Activated naive CD8-positive, alpha-beta T cell treated with anti-CD3 and anti-CD28 coated beads, Interleukin-2, amount 50 U/mL, for 16 hours (primary cell): ENCODE results near the gene C22orf39.

Experiments
- DNase-seq: peaks from one replicate; pipeline ENCODE4 v3.0.0-alpha.2; 2020; ENCODE audit warnings: low read depth, low spot score

The C22orf39 gene

GRCh38 chr22:19400881-19401280 lies 46.6 kb downstream of the C22orf39 start:
- DNase-seq: no peak

GRCh38 chr22:19398652-19399051 lies 48.9 kb downstream of the C22orf39 start:
- no peak for DNase-seq

GRCh38 chr22:19398206-19398605 lies 49.3 kb downstream of the C22orf39 start:
- DNase-seq: no peak

- no peak for DNase-seq
Measured at GRCh38 chr22:19397734-19398104, 49.8 kb downstream of the C22orf39 start.

- no peak for DNase-seq
Measured at GRCh38 chr22:19396934-19397733, 50.4 kb downstream of the C22orf39 start.

GRCh38 chr22:19396561-19396933 lies 51.0 kb downstream of the C22orf39 start:
- DNase-seq: no peak

GRCh38 chr22:19395276-19395675 lies 52.2 kb downstream of the C22orf39 start:
- no peak for DNase-seq

GRCh38 chr22:19394274-19395050 lies 53.0 kb downstream of the C22orf39 start:
- no peak for DNase-seq

- DNase-seq: no peak
Measured at GRCh38 chr22:19393704-19394103, 53.8 kb downstream of the C22orf39 start.
